Progenitor cell of endocrine pancreas (in vitro differentiated cells): ENCODE results near the gene RTP5. TPM values are rescaled to one million over a fixed set of nuclear protein-coding genes. Genes with fewer than 3 reads are reported as not detected.

Experiments used
- DNase-seq: peaks from one replicate; pipeline ENCODE4 v3.0.0; 2021; ENCODE audit warnings: low spot score; ENCODE audit not compliant: unreplicated experiment
- H3K27ac Mint-ChIP-seq: 2 replicates; pipeline ENCODE4 v1.8.0; 2021; ENCODE audit warnings: mild to moderate bottlenecking, moderate library complexity, mixed read lengths
- H3K27me3 Mint-ChIP-seq: 2 replicates; pipeline ENCODE4 v1.8.0; 2021; ENCODE audit warnings: mixed read lengths
- H3K36me3 Mint-ChIP-seq: 2 replicates; pipeline ENCODE4 v1.8.0; 2022; ENCODE audit warnings: mixed read lengths; ENCODE audit not compliant: insufficient read depth
- H3K4me1 Mint-ChIP-seq: 2 replicates; pipeline ENCODE4 v1.8.0; 2021; ENCODE audit warnings: low read depth, mixed read lengths
- H3K4me3 Mint-ChIP-seq: 2 replicates; pipeline ENCODE4 v1.8.0; 2021; ENCODE audit warnings: low read depth, mild to moderate bottlenecking, moderate library complexity, mixed read lengths
- H3K9me3 Mint-ChIP-seq: 2 replicates; pipeline ENCODE4 v1.8.0; 2021; ENCODE audit warnings: low read depth, mixed read lengths
- CTCF ChIP-seq: fragments of 200-600 bp; sonication (generic); IDR thresholded peaks from one replicate; pipeline ENCODE4 v1.5.0; 2021; ENCODE audit warnings: antibody characterized with exemption, mild to moderate bottlenecking; ENCODE audit not compliant: unreplicated experiment
- total RNA-seq: library from RNA; stranded (reverse); gene quantifications from 2 replicates; pipeline ENCODE4 v1.2.1, GENCODE V29; 2021

Gene RTP5
- total RNA-seq, 1 donor from 2014 or later = not detected

GRCh38 chr2:241880311-241881073, 11.0 kb downstream of the RTP5 start:
- no peak for TF ChIP-seq CTCF
- no peak for DNase-seq
- peak overlapping the region; percentile 19 for H3K27ac Mint-ChIP-seq
- peak overlapping the region; percentile 82 for H3K4me3 Mint-ChIP-seq
- H3K4me1 Mint-ChIP-seq = peaks cover 9% of the 10 kb centered on the region
- no peaks in the 10 kb centered on the region for H3K36me3 Mint-ChIP-seq
- peaks cover 2% of the 10 kb centered on the region for H3K9me3 Mint-ChIP-seq
- no peaks in the 10 kb centered on the region for H3K27me3 Mint-ChIP-seq

GRCh38 chr2:241882091-241882625, 12.6 kb downstream of the RTP5 start:
- Mint-ChIP-seq H3K27ac (peak overlapping the region; percentile 31), H3K9me3 (no peaks in the 10 kb centered on the region), H3K36me3 (no peaks in the 10 kb centered on the region), H3K4me3 (peak overlapping the region; percentile 82), H3K4me1 (peaks cover 10% of the 10 kb centered on the region), H3K27me3 (no peaks in the 10 kb centered on the region)
- TF ChIP-seq CTCF = no peak
- DNase-seq = no peak

- H3K27ac Mint-ChIP-seq = no peak overlapping the region
These were observed 15.4 kb downstream of the RTP5 start for GRCh38 chr2:241884951-241885290.

GRCh38 chr2:241885291-241885945, 15.9 kb downstream of the RTP5 start:
- Mint-ChIP-seq H3K27ac (no peak overlapping the region), H3K4me1 (peaks cover 10% of the 10 kb centered on the region), H3K9me3 (peaks cover 4% of the 10 kb centered on the region), H3K36me3 (peaks cover 3% of the 10 kb centered on the region), H3K27me3 (no peaks in the 10 kb centered on the region), H3K4me3 (no peak overlapping the region)
- DNase-seq = no peak
- no peak for TF ChIP-seq CTCF

More at GRCh38 chr2:241884951-241885290, 15.4 kb downstream of the RTP5 start:
- no peak for DNase-seq
- no peak overlapping the region for H3K4me3 Mint-ChIP-seq
- peaks cover 4% of the 10 kb centered on the region for H3K9me3 Mint-ChIP-seq
- H3K4me1 Mint-ChIP-seq = peaks cover 10% of the 10 kb centered on the region
- no peaks in the 10 kb centered on the region for H3K27me3 Mint-ChIP-seq
- H3K36me3 Mint-ChIP-seq = peaks cover 3% of the 10 kb centered on the region
- no peak for TF ChIP-seq CTCF

GRCh38 chr2:241885946-241886643, 16.6 kb downstream of the RTP5 start:
- Mint-ChIP-seq H3K4me3 (no peak overlapping the region), H3K4me1 (peaks cover 7% of the 10 kb centered on the region), H3K36me3 (peaks cover 3% of the 10 kb centered on the region), H3K27ac (no peak overlapping the region), H3K9me3 (peaks cover 4% of the 10 kb centered on the region), H3K27me3 (no peaks in the 10 kb centered on the region)
- DNase-seq = no peak
- TF ChIP-seq CTCF = no peak
